ENCODE results near the gene CNOT6.
"Not testable (repeated sequence)": the region's sequence is repeated elsewhere in the genome, so short reads cannot be mapped to it uniquely, and the experiment has no call there.

The CNOT6 gene

GRCh38 chr5:180516440-180516839 is 22.3 kb downstream of the CNOT6 start:
- no peak for DNase-seq (ENCODE audit: low read depth, low spot score)

- no peak for DNase-seq (ENCODE audit: low read depth, low spot score)
Measured at GRCh38 chr5:180519098-180519497, 24.9 kb downstream of the CNOT6 start.

GRCh38 chr5:180521101-180521500 is 26.9 kb downstream of the CNOT6 start:
- DNase-seq (ENCODE audit: low read depth, low spot score): no peak

- DNase-seq (ENCODE audit: low read depth, low spot score): no peak
Measured at GRCh38 chr5:180521591-180521990, 27.4 kb downstream of the CNOT6 start.

- no peak for DNase-seq (ENCODE audit: low read depth, low spot score)
Measured at GRCh38 chr5:180522330-180522729, 28.2 kb downstream of the CNOT6 start.

GRCh38 chr5:180523629-180524466 is 29.7 kb downstream of the CNOT6 start:
- DNase-seq (ENCODE audit: low read depth, low spot score): no peak

GRCh38 chr5:180525399-180525798 is 31.2 kb downstream of the CNOT6 start:
- DNase-seq (ENCODE audit: low read depth, low spot score): no peak

GRCh38 chr5:180526269-180526668 is 32.1 kb downstream of the CNOT6 start:
- no peak for DNase-seq (ENCODE audit: low read depth, low spot score)

- no peak for DNase-seq (ENCODE audit: low read depth, low spot score)
Measured at GRCh38 chr5:180527659-180528058, 33.5 kb downstream of the CNOT6 start.

- not testable (repeated sequence) for DNase-seq (ENCODE audit: low read depth, low spot score)
Measured at GRCh38 chr5:180531036-180531585, 36.9 kb downstream of the CNOT6 start.

- DNase-seq (ENCODE audit: low read depth, low spot score): no peak
Measured at GRCh38 chr5:180532268-180532667, 38.1 kb downstream of the CNOT6 start.

GRCh38 chr5:180533845-180534244 is 39.7 kb downstream of the CNOT6 start:
- no peak for DNase-seq (ENCODE audit: low read depth, low spot score)

GRCh38 chr5:180535573-180535972 is 41.4 kb downstream of the CNOT6 start:
- no peak for DNase-seq (ENCODE audit: low read depth, low spot score)

GRCh38 chr5:180540050-180540694 is 46.0 kb downstream of the CNOT6 start:
- DNase-seq (ENCODE audit: low read depth, low spot score): no peak

- DNase-seq (ENCODE audit: low read depth, low spot score): no peak
Measured at GRCh38 chr5:180541710-180542109, 47.5 kb downstream of the CNOT6 start.

GRCh38 chr5:180545248-180545647 is 51.1 kb downstream of the CNOT6 start:
- DNase-seq (ENCODE audit: low read depth, low spot score): no peak

GRCh38 chr5:180548563-180548962 is 54.4 kb downstream of the CNOT6 start:
- DNase-seq (ENCODE audit: low read depth, low spot score): no peak

- no peak for DNase-seq (ENCODE audit: low read depth, low spot score)
Measured at GRCh38 chr5:180553530-180553929, 59.4 kb downstream of the CNOT6 start.

- no peak for DNase-seq (ENCODE audit: low read depth, low spot score)
Measured at GRCh38 chr5:180555168-180555921, 61.2 kb downstream of the CNOT6 start.

GRCh38 chr5:180557217-180557809 is 63.1 kb downstream of the CNOT6 start:
- DNase-seq (ENCODE audit: low read depth, low spot score): no peak

GRCh38 chr5:180558232-180558631 is 64.1 kb downstream of the CNOT6 start:
- DNase-seq (ENCODE audit: low read depth, low spot score): no peak

GRCh38 chr5:180563994-180564393 is 69.8 kb downstream of the CNOT6 start:
- DNase-seq (ENCODE audit: low read depth, low spot score): no peak

All from activated naive CD8-positive, alpha-beta T cell treated with anti-CD3 and anti-CD28 coated beads, Interleukin-2, amount 50 U/mL, for 16 hours (primary cell).